ENCODE data around the gene NF2.
A peak's percentile ranks its signal among the peaks of the same experiment; 100 is the strongest.

The NF2 gene

DNA sequence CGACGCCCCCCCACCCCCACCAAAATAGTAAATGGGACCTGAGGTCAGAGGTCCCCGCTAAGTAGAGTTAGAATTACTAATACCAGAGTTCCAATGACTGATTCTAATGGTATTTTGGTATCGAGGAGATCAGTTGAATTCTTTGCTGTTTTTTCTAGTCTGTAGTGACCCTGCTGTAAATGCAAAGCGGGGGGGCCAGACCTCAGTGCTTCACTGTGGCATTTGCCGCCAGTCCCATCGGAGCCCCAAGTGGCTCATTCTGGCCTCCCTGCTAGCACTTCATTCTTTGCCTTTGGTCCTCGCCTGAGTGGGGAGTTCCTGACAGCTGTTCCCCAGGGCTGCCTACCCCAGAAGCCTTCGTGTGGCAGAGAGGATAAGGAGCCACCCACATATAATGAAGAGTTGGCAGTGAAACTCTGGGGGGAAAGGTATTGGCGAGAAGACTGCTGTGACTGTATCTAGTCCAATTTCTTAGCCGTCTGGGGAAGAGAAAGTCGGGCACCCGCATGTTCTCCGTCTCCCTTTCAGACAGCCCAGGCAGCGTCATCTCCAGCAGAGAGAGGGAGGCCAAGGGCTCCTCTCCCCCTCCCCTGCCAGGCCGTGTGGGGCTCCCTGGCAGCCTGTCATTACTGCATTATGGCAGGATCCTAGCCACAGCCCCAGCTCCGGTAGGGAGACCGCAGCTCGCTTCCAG is 96.9 kb downstream of the NF2 start:
- DNase-seq (ENCODE audit: low read depth, low spot score): no peak
- H3K4me3 ChIP-seq (ENCODE audit: low read depth, low read length): no peak overlapping the region
- in situ Hi-C loops (cut with HindIII; ENCODE audit: low sequenced_read_pairs): no loop called here
- TF ChIP-seq, protein P1, sequence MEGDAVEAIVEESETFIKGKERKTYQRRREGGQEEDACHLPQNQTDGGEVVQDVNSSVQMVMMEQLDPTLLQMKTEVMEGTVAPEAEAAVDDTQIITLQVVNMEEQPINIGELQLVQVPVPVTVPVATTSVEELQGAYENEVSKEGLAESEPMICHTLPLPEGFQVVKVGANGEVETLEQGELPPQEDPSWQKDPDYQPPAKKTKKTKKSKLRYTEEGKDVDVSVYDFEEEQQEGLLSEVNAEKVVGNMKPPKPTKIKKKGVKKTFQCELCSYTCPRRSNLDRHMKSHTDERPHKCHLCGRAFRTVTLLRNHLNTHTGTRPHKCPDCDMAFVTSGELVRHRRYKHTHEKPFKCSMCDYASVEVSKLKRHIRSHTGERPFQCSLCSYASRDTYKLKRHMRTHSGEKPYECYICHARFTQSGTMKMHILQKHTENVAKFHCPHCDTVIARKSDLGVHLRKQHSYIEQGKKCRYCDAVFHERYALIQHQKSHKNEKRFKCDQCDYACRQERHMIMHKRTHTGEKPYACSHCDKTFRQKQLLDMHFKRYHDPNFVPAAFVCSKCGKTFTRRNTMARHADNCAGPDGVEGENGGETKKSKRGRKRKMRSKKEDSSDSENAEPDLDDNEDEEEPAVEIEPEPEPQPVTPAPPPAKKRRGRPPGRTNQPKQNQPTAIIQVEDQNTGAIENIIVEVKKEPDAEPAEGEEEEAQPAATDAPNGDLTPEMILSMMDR (IDR thresholded peaks at IDR 0.05; ENCODE audit: low read depth, low read length): no peak

DNA sequence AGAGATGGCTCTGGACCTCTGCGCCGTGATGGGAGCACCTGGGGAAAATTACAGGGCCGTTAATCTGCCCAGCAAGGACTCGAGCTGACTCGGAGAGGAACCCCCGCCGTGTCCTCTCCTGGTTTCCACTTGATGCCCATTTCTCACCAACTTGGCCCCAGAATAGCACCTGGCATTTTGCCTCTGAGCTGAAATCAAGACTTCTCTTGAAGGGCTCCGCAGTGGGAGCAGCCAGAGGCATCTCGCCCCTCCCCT is 97.4 kb downstream of the NF2 start:
- TF ChIP-seq, protein P1 (IDR thresholded peaks at IDR 0.05; ENCODE audit: low read depth, low read length): no peak
- in situ Hi-C loops (cut with HindIII; ENCODE audit: low sequenced_read_pairs): no loop called here
- H3K4me3 ChIP-seq (ENCODE audit: low read depth, low read length): no peak overlapping the region

DNA sequence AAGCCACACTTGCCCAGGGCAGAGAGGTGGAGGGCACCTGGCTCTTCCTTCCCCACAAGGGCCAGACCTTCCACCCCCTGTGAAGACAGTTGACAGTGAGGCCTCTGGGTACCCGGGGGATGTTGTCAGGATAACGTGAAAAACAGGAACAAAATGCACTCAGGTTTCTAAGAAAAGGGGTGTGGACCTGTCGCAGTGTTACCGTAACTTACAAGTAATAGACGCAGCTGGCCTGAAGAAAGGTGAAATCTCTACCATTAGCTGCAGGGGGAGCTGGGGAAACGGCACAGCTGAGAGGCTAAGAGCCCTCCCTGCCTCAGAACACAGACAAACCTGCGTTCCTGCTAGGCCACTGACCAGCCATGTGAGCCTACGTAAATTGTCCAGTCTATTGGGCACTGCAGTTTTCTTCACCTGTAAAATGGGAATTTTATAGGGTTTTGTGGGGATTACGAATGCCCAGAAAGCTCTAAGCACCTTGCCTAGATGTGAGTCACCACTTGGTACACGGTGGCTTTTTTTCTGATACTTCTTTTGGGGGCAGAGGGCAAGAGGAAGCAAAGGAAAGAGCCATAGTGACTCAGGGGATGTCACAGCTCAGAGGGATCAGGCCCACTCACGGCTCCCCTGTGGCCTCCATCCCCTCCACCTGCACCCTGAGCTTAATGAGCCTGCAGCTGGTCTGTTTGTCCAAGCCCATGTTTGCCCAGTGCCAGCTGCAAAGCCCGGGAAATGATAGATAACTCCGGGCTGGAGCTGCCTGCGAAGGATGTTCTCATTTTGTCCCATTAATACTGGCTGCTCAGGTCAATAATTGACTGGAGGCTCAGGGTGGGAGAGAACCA is 97.9 kb downstream of the NF2 start:
- TF ChIP-seq, protein P1 (IDR thresholded peaks at IDR 0.05; ENCODE audit: low read depth, low read length): peak; percentile 33
- H3K4me3 ChIP-seq (ENCODE audit: low read depth, low read length): no peak overlapping the region
- in situ Hi-C loops (cut with HindIII; ENCODE audit: low sequenced_read_pairs): no loop called here
- no peak for DNase-seq (ENCODE audit: low read depth, low spot score)

More for the DNA sequence above, 97.4 kb downstream of the NF2 start:
- DNase-seq (ENCODE audit: low read depth, low spot score): no peak

DNA sequence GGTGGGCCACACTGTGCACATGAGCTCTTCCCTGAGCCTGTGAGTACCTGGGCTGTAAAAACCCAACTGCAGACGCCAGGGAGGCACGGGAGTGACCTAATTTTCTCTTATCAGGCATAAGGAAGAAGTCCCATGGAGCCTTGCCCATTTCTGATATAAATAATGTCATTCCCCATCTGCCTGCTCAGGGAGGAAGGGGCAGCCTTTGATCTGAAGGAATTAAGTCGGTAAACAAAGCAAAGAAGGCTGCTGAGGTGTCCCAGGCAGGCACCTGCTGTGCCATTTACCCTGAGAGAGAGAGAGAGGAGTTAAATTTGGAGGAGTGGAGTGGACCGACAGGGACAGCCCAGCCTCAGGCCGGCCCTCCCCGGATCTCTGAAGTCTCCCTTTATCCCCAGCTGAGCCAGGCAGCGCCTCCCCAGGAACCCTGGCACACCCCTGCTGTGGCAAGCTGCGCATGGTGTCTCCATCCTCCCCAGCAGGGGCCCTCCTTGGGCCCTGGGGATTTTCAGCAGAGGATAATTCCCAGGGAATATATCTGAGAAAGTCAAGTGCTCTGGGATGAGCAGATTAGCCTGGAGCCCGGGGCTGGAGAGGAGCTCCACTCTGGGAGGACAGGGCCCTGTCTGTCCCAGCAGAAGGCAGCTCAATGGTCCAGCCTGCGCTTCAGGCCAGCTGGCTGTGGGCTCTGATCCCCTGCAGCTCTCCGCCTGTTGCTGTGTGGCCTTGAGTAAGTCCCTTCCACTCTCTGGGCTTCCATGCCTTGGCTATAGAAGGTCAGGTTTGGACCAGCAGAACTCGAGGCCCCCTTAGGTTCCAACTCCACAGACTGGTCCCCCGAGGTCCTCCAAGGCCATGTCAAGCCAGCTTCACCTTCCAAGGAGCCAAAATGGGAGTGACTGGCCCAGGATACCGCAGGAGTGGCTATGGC is 98.8 kb downstream of the NF2 start:
- no peak overlapping the region for H3K4me3 ChIP-seq (ENCODE audit: low read depth, low read length)
- in situ Hi-C loops (cut with HindIII; ENCODE audit: low sequenced_read_pairs): no loop called here
- TF ChIP-seq, protein P1 (IDR thresholded peaks at IDR 0.05; ENCODE audit: low read depth, low read length): no peak
- no peak for DNase-seq (ENCODE audit: low read depth, low spot score)

DNA sequence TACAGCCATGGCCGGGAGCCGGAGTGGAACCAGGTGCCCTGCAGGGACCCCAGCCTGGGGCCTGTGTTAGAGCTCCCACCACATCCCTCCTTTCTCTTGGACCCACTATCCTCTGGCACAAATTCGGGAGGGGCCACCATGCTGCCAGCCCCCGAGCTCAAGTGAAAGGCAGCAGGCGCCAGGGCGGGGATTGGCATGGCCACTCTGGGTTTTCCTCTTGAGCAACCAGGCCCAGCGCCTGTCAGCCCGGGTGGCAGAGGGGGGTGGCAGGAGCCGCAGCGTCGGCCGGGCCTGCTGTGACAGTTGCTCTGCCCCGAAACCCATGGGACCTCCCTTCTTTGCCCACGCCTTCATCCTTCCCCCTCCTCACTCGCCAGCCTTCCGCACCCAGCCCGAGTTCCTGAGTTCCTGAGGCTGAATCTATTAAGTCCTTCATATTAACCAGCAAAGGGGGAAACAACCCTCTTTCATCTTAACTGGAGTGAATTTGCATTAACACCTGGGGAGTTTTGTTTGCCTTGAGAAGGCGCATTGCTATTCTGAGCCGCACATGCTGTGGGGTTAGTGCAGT is 99.6 kb downstream of the NF2 start:
- no peak overlapping the region for H3K4me3 ChIP-seq (ENCODE audit: low read depth, low read length)
- no peak for DNase-seq (ENCODE audit: low read depth, low spot score)
- in situ Hi-C loops (cut with HindIII; ENCODE audit: low sequenced_read_pairs): no loop called here

More for the DNA sequence above, 99.6 kb downstream of the NF2 start:
- TF ChIP-seq, protein P1 (IDR thresholded peaks at IDR 0.05; ENCODE audit: low read depth, low read length): no peak

Data from astrocyte of the spinal cord (primary cell).